NB4 (cell line): ENCODE results near the gene LPAR1.

ENCODE experiments used
- DNase-seq: peaks from one replicate; pipeline ENCODE4 v3.0.0; 2010; ENCODE audit warnings: low read depth
- H3K4me3 ChIP-seq: one replicate; pipeline ENCODE4 v1.5.1; 2011; ENCODE audit warnings: mild to moderate bottlenecking, low read depth, low read length, moderate library complexity
- CTCF ChIP-seq: IDR thresholded peaks from one replicate; pipeline ENCODE4 v1.5.1; 2012; ENCODE audit warnings: low read depth, low read length
- MAX ChIP-seq: IDR thresholded peaks from 2 replicates; pipeline ENCODE4 v1.6.1; 2011; ENCODE audit warnings: low read depth, low read length
- MYC ChIP-seq: IDR thresholded peaks from 2 replicates; pipeline ENCODE4 v1.6.1; 2011; ENCODE audit warnings: low read depth, low read length
- POLR2A ChIP-seq: IDR thresholded peaks from 2 replicates; pipeline ENCODE4 v1.6.1; 2011; ENCODE audit warnings: mild to moderate bottlenecking; ENCODE audit not compliant: insufficient read length; ENCODE audit errors: extremely low read depth

LPAR1 gene

DNA sequence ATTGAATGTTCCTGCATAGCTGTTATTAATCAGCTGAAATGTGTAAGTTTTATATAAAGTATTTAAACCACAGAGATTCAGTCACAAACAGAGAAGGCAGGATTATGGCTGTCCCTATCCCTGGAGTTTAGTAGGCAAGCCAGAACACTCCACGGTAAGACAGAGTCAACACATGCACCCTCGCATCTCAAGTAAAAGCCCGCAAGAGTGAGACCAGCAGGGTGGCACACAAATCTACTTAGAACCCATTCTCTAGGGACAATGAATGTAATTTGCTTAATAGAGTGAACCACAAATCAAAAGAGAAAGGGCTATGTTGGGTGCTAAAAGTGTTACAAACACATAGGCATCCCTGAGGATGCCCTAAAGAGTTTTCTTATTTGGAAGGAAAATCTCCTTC lies 35.1 kb downstream of the LPAR1 start:
- H3K4me3 ChIP-seq, result no peak overlapping the region
- DNase-seq, result no peak
- no peak for TF ChIP-seq MAX
- no peak for TF ChIP-seq MYC
- no peak for TF ChIP-seq POLR2A
- no peak for TF ChIP-seq CTCF

DNA sequence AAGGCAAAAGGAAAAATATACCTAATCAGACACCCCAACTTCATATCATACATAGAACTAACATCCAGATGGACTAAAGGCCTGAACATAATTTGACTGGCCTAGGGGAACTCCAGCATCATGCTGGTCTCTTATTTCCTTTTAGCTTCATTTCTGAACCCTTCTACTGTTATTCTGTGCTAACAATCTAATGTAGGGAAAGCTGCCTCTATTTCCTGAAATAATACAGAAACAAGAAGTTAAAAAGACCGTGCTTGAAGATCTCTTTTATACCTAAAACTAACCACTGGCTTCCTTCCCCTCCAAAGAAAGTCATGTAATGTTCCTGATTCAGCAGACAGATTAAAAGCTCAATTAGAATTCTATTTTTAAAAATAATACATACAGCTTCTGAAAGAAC lies 36.7 kb downstream of the LPAR1 start:
- peak; percentile 2 for DNase-seq
- TF ChIP-seq MYC (no peak), MAX (no peak), POLR2A (no peak), CTCF (no peak)
- H3K4me3 ChIP-seq, result no peak overlapping the region

DNA sequence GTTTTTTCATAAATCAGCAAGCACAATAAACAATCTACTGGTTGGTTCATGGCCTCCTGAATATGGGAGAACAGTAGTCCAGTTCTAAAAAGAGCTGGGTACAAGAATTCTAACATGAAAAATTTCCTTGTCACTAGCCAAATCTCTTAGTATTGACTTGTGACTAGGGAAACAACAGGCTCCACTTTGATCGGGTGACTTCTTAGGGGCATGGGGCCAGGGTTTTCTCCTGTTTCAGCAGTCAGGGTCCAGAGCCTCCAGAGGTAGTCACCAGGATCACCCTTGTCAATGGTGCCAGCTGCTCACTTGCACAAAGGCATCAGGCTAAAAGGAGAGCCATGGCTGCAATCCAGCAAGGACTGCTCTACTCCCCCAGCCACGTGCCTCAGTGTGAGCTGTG lies 38.1 kb downstream of the LPAR1 start:
- H3K4me3 ChIP-seq, result no peak overlapping the region
- no peak for DNase-seq
- TF ChIP-seq MAX (no peak), CTCF (no peak), MYC (no peak), POLR2A (no peak)

DNA sequence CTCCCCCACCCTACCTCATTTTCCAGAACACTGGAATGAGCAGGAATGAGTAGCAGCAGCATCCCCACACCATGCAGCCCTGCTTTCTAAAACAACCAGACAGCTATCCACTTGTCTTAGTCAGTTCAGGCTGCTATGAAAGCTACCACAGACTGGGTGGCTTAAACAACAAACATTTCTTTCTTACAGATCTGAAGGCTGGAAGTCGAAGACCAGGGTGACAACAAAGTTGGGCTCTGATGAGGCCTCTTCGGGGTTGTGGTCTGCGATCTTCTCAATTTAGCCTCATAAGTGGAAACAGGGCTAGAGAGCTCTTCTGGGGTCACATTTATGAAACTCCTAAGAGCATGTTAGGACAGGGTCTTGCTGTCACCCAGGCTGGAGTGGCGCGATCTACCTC lies 38.9 kb downstream of the LPAR1 start:
- no peak for DNase-seq
- H3K4me3 ChIP-seq, result no peak overlapping the region
- TF ChIP-seq MAX (no peak), POLR2A (no peak), MYC (no peak), CTCF (no peak)

DNA sequence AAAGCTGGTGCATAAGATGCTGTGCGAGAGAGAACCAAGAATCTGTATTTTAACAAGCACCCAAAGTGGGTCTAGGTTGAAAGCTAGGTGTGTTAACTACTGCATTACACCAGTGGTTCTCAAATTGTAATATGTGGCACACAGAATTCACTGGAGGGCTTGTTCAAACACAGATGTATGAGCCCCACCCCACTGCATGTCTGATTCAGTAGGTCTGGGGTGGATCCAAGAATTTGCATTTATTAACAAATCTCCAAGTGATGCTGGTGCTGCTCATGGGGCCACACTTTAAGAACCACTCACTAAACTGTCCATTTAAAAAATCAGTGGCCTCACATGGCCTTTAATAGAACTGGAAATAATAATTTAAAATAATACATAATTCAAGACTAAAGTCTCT lies 40.4 kb downstream of the LPAR1 start:
- no peak for DNase-seq
- H3K4me3 ChIP-seq, result no peak overlapping the region
- TF ChIP-seq MAX (no peak), POLR2A (no peak), CTCF (no peak), MYC (no peak)
